ENCODE data around the gene SH3BGRL. TPM values are rescaled to one million over a fixed set of nuclear protein-coding genes. Genes with fewer than 3 reads are reported as not detected.

Gene SH3BGRL
- total RNA-seq, 1 donor from 2014 or later: 117 TPM

DNA sequence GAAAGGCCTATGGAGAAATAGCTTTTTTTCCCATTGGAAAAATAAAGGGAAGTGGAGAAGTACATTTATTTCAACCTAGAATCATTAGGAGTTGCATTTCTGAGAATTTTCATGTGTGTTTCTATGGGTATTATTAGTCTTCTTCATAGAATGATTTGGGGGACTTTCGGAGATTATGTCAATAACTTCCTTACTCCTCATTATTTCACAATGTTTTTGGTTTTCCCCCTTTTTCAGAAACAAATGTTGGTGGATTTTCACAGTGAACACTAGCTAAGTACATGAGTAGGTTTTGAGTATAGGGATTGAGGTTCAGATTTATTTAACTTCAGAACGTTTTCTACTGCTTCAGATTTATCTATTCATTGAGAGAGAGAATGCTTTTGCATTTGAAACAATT is 54.0 kb downstream of the SH3BGRL start:
- peaks cover 37% of the 10 kb centered on the region for H3K4me1 Mint-ChIP-seq
- peaks cover 9% of the 10 kb centered on the region for H3K36me3 Mint-ChIP-seq (ENCODE audit: low read depth)
- ChIA-PET CTCF (no interaction called here), POLR2A (no interaction called here)
- ATAC-seq (ENCODE audit: low read depth) (no peak), DNase-seq (no peak)
- no peak overlapping the region for H3K4me3 Mint-ChIP-seq
- H3K9me3 Mint-ChIP-seq: no peaks in the 10 kb centered on the region
- TF ChIP-seq, protein P1, sequence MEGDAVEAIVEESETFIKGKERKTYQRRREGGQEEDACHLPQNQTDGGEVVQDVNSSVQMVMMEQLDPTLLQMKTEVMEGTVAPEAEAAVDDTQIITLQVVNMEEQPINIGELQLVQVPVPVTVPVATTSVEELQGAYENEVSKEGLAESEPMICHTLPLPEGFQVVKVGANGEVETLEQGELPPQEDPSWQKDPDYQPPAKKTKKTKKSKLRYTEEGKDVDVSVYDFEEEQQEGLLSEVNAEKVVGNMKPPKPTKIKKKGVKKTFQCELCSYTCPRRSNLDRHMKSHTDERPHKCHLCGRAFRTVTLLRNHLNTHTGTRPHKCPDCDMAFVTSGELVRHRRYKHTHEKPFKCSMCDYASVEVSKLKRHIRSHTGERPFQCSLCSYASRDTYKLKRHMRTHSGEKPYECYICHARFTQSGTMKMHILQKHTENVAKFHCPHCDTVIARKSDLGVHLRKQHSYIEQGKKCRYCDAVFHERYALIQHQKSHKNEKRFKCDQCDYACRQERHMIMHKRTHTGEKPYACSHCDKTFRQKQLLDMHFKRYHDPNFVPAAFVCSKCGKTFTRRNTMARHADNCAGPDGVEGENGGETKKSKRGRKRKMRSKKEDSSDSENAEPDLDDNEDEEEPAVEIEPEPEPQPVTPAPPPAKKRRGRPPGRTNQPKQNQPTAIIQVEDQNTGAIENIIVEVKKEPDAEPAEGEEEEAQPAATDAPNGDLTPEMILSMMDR (IDR thresholded peaks at IDR 0.05): no peak
- H3K27ac Mint-ChIP-seq: no peak overlapping the region
- no peaks in the 10 kb centered on the region for H3K27me3 Mint-ChIP-seq
- intact Hi-C loops (cut with micrococcal nuclease): no loop called here

DNA sequence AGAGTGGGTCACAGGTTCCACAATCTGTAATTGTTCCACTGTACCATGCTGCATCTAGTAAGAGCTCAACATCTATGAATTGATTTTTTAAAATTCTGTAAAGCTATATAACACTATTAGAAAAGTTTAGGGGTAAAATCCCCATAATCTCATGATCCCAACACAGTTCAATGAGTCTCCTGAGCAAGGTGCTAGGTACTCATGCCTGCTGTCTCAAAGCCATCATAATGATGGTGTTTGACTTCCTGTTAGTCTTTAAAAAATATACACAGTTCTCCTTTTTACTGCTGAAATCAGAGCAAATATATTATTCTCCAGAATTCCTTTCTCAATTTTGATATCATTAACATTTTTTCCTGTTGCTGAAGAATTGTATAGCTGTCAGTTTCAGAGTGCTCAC is 55.9 kb downstream of the SH3BGRL start:
- H3K9me3 Mint-ChIP-seq: no peaks in the 10 kb centered on the region
- TF ChIP-seq, protein P1 (IDR thresholded peaks at IDR 0.05): no peak
- no peak for ATAC-seq (ENCODE audit: low read depth)
- intact Hi-C loops (cut with micrococcal nuclease): no loop called here
- no peaks in the 10 kb centered on the region for H3K27me3 Mint-ChIP-seq
- no peak overlapping the region for H3K4me3 Mint-ChIP-seq
- POLR2A ChIA-PET: no interaction called here
- peaks cover 42% of the 10 kb centered on the region for H3K4me1 Mint-ChIP-seq
- peaks cover 9% of the 10 kb centered on the region for H3K36me3 Mint-ChIP-seq (ENCODE audit: low read depth)
- DNase-seq: no peak
- CTCF ChIA-PET: no interaction called here
- H3K27ac Mint-ChIP-seq: no peak overlapping the region

DNA sequence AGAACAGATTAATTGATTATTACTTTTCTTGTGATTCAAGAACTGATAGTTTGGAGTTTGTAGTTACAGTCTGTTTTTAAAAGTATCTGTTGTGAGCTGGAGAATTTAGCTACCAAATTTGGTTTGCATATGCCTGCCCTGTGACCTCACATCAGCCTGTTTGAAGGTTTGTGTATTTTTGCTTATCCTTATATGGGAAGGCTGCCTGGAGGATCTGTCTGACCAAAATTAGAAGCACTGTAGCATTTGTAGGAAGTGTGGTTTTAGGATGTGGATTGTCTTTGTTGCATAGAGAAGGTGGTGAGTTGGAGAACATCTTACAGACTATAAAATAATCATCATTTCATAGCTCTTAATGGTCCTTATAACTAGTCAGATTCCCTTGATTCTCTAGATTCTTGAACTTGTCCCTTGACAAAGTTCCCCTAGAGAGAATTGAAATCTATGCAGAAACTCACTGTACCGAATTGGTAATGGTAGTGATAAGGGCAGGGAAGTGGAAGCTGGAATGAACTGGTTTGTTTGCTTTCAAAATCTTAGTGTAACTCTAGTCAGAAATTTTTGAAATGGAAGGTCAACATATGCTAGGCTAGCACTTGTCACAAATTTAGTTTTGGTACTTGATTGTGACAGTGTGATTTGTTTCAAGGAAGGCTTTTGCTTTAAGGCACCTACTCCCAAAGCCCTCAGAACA is 57.3 kb downstream of the SH3BGRL start:
- TF ChIP-seq, protein P1 (IDR thresholded peaks at IDR 0.05): no peak
- intact Hi-C loops (cut with micrococcal nuclease): no loop called here
- no peak overlapping the region for H3K27ac Mint-ChIP-seq
- peaks cover 2% of the 10 kb centered on the region for H3K36me3 Mint-ChIP-seq (ENCODE audit: low read depth)
- DNase-seq: no peak
- CTCF ChIA-PET: no interaction called here
- H3K27me3 Mint-ChIP-seq: no peaks in the 10 kb centered on the region
- no peak overlapping the region for H3K4me3 Mint-ChIP-seq
- H3K4me1 Mint-ChIP-seq: peaks cover 44% of the 10 kb centered on the region
- no peaks in the 10 kb centered on the region for H3K9me3 Mint-ChIP-seq
- ATAC-seq (ENCODE audit: low read depth): no peak
- POLR2A ChIA-PET: no interaction called here

DNA sequence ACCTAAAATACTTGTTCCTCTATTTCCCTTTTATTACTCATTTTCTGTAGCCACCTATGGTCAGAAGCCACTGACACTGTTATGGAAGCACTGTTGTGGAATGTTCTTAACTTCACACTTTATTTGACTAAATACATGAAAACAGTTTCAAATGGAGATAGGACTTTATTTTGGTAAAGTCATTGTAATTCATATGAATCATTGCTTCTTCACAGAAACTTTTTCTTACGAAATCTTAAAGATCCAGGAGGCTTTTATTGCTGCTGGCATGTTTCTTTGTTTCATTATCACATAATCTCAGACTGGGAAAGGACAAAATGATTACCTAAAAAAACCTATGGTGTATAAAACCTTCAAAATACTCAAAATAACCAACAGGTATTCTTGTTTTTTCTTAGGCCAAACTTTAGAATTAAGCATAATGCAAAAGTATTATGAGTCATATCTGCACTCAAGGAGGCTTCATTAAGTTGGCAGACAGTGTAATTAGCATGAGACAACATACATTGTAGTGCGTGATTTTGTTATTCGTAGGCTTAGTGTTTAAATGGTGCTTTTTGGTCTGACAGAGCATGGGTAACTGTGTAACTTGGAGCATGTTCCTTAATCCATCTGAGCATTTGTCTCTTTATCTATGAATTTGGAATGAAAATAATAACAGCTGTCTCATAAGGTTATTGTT is 58.0 kb downstream of the SH3BGRL start:
- TF ChIP-seq, protein P1 (IDR thresholded peaks at IDR 0.05): no peak
- DNase-seq (no peak), ATAC-seq (ENCODE audit: low read depth) (no peak)
- Mint-ChIP-seq H3K4me1 (peaks cover 44% of the 10 kb centered on the region), H3K36me3 (ENCODE audit: low read depth) (peaks cover 2% of the 10 kb centered on the region), H3K27ac (no peak overlapping the region), H3K27me3 (no peaks in the 10 kb centered on the region), H3K9me3 (no peaks in the 10 kb centered on the region), H3K4me3 (no peak overlapping the region)
- POLR2A ChIA-PET: no interaction called here
- intact Hi-C loops (cut with micrococcal nuclease): no loop called here
- CTCF ChIA-PET: no interaction called here

DNA sequence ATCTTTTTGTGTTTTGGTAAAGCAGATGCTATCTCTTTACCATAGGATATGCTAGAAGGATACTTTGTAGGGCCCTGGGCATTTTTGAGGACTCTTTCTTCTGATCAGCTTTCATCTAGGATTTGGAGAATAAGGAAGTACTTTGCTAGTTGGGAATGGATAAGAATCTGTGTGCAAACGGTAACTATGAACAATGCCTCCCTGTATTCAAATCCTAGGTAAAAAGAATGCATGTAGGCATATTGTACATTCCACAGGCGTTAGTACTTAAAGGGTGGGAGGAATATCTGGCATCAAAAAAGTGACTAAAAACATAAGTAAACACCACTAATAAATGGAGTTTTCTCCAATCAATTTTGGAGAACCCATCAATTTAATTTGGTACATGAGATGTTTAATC is 59.7 kb downstream of the SH3BGRL start:
- ChIA-PET CTCF (no interaction called here), POLR2A (no interaction called here)
- Mint-ChIP-seq H3K9me3 (no peaks in the 10 kb centered on the region), H3K27ac (no peak overlapping the region), H3K36me3 (ENCODE audit: low read depth) (peaks cover 7% of the 10 kb centered on the region), H3K4me3 (no peak overlapping the region), H3K4me1 (peaks cover 47% of the 10 kb centered on the region), H3K27me3 (no peaks in the 10 kb centered on the region)
- DNase-seq (no peak), ATAC-seq (ENCODE audit: low read depth) (no peak)
- intact Hi-C loops (cut with micrococcal nuclease): no loop called here
- TF ChIP-seq, protein P1 (IDR thresholded peaks at IDR 0.05): no peak

All from activated B cell treated with CpG ODN at 0.5 μM for 24 hours (primary cell).